ENCODE data around the gene B4GALT5.
A peak's percentile ranks its signal among the peaks of the same experiment; 100 is the strongest.
"Not testable (repeated sequence)": the region's sequence is repeated elsewhere in the genome, so short reads cannot be mapped to it uniquely, and the experiment has no call there.

B4GALT5 gene

GRCh38 chr20:49727894-49728885 is 14.5 kb upstream of the B4GALT5 start:
- no peak for DNase-seq

GRCh38 chr20:49727478-49727877 is 13.8 kb upstream of the B4GALT5 start:
- no peak for DNase-seq

GRCh38 chr20:49725694-49726093 is 12.0 kb upstream of the B4GALT5 start:
- no peak for DNase-seq

GRCh38 chr20:49725224-49725606 is 11.5 kb upstream of the B4GALT5 start:
- not testable (repeated sequence) for DNase-seq

GRCh38 chr20:49724408-49725223 is 10.9 kb upstream of the B4GALT5 start:
- DNase-seq = no peak

GRCh38 chr20:49723758-49724157 is 10.1 kb upstream of the B4GALT5 start:
- DNase-seq = not testable (repeated sequence)

GRCh38 chr20:49721326-49721725 is 7.6 kb upstream of the B4GALT5 start:
- not testable (repeated sequence) for DNase-seq

- DNase-seq = no peak
These were observed 1.8 kb upstream of the B4GALT5 start for GRCh38 chr20:49715466-49715865.

- no peak for DNase-seq
These were observed 504 bp downstream of the B4GALT5 start for GRCh38 chr20:49712996-49713752.

- no peak for DNase-seq
These were observed 1.1 kb downstream of the B4GALT5 start for GRCh38 chr20:49712646-49712995.

- DNase-seq = no peak
These were observed 1.6 kb downstream of the B4GALT5 start for GRCh38 chr20:49712118-49712517.

- DNase-seq = no peak
These were observed 2.1 kb downstream of the B4GALT5 start for GRCh38 chr20:49711667-49711987.

- no peak for DNase-seq
These were observed 2.6 kb downstream of the B4GALT5 start for GRCh38 chr20:49710971-49711666.

GRCh38 chr20:49707118-49707517 is 6.6 kb downstream of the B4GALT5 start:
- DNase-seq = no peak

- DNase-seq = no peak
These were observed 7.0 kb downstream of the B4GALT5 start for GRCh38 chr20:49706630-49707091.

GRCh38 chr20:49705893-49706292 is 7.8 kb downstream of the B4GALT5 start:
- not testable (repeated sequence) for DNase-seq

GRCh38 chr20:49705358-49705757 is 8.3 kb downstream of the B4GALT5 start:
- no peak for DNase-seq

- DNase-seq = no peak
These were observed 8.7 kb downstream of the B4GALT5 start for GRCh38 chr20:49704932-49705336.

- no peak for DNase-seq
These were observed 11.8 kb downstream of the B4GALT5 start for GRCh38 chr20:49701916-49702315.

GRCh38 chr20:49701241-49701790 is 12.4 kb downstream of the B4GALT5 start:
- DNase-seq = no peak

GRCh38 chr20:49700411-49701185 is 13.1 kb downstream of the B4GALT5 start:
- peak; percentile 27 to 72 for DNase-seq
